Measurements from ENCODE around the gene DNAJA4. TPM values are rescaled to one million over a fixed set of nuclear protein-coding genes. Genes with fewer than 3 reads are reported as not detected.

The DNAJA4 gene
- total RNA-seq, 6 experiments from 2014 or later, result 0.14 to 0.38 (median 0.17) TPM; not detected in 1

DNA sequence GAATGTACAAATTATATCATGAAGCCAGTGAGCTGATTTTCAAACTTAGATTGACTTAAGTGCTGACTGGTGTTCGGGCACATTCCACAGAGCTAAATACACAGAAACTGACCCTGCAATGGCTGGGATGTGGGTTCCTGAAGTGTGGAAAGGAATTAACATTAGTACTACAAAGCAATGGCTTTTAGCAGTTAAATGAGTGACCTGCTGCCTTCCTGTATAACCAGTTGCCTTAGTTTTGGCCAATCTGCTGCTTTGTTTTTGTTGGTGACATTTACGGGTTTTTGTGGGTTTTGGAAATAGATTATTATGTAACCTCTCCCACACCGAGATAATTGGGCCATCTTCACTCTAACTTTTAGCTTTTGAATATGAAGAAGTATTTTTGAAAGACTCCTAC lies 37.5 kb downstream of the DNAJA4 start:
- Mint-ChIP-seq H3K4me1 (ENCODE audit: low read depth) (peaks cover 66% of the 10 kb centered on the region), H3K27ac (no peak overlapping the region), H3K27me3 (ENCODE audit: insufficient read depth) (peaks cover 5% of the 10 kb centered on the region), H3K9me3 (no peaks in the 10 kb centered on the region), H3K36me3 (ENCODE audit: low read depth) (0 out of 2 replicates have a peak, but pooled peaks cover 4% of the 10 kb centered on the region), H3K4me3 (no peak overlapping the region)
- DNase-seq, result no peak
- TF ChIP-seq, protein P1, sequence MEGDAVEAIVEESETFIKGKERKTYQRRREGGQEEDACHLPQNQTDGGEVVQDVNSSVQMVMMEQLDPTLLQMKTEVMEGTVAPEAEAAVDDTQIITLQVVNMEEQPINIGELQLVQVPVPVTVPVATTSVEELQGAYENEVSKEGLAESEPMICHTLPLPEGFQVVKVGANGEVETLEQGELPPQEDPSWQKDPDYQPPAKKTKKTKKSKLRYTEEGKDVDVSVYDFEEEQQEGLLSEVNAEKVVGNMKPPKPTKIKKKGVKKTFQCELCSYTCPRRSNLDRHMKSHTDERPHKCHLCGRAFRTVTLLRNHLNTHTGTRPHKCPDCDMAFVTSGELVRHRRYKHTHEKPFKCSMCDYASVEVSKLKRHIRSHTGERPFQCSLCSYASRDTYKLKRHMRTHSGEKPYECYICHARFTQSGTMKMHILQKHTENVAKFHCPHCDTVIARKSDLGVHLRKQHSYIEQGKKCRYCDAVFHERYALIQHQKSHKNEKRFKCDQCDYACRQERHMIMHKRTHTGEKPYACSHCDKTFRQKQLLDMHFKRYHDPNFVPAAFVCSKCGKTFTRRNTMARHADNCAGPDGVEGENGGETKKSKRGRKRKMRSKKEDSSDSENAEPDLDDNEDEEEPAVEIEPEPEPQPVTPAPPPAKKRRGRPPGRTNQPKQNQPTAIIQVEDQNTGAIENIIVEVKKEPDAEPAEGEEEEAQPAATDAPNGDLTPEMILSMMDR (IDR thresholded peaks at IDR 0.05), result no peak

DNA sequence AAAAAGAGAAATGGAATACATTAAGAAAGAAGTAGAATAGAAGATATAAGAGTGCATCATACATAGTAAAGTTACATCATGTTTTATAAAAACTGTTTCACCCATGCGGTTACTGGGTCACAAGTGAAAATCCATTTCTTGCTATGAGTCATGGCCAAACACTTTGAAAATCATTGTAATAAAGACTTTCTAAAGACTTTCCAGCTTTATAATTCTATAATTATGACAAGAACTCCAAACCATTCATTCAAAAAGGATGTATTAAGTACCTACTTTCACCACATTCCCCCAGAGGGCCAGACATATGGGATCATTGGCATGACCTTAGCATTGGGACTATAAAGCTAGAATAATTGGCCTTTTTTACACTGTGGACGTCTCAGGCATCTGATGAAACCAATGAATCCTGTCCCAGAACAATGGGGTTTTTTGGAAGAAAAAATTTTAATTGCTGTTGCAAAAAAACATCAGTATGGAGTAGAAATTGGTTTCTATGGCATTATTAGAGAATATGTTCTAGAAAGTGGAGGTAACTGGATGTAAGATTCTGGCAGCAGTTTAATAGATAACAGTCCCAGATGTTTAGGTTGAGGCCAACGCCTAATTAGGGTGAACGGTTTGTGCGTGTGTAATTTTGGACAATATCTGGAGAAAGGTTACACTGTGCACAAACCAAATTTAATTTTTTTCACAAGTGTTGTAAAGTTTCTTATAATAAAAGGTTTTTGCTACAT lies 38.4 kb downstream of the DNAJA4 start:
- peak; percentile 86 for DNase-seq
- Mint-ChIP-seq H3K4me3 (no peak overlapping the region), H3K36me3 (ENCODE audit: low read depth) (0 out of 2 replicates have a peak, but pooled peaks cover 4% of the 10 kb centered on the region), H3K27me3 (ENCODE audit: insufficient read depth) (peaks cover 5% of the 10 kb centered on the region), H3K4me1 (ENCODE audit: low read depth) (peaks cover 65% of the 10 kb centered on the region), H3K27ac (peak overlapping the region; percentile 62), H3K9me3 (no peaks in the 10 kb centered on the region)
- TF ChIP-seq, protein P1 (IDR thresholded peaks at IDR 0.05), result no peak

DNA sequence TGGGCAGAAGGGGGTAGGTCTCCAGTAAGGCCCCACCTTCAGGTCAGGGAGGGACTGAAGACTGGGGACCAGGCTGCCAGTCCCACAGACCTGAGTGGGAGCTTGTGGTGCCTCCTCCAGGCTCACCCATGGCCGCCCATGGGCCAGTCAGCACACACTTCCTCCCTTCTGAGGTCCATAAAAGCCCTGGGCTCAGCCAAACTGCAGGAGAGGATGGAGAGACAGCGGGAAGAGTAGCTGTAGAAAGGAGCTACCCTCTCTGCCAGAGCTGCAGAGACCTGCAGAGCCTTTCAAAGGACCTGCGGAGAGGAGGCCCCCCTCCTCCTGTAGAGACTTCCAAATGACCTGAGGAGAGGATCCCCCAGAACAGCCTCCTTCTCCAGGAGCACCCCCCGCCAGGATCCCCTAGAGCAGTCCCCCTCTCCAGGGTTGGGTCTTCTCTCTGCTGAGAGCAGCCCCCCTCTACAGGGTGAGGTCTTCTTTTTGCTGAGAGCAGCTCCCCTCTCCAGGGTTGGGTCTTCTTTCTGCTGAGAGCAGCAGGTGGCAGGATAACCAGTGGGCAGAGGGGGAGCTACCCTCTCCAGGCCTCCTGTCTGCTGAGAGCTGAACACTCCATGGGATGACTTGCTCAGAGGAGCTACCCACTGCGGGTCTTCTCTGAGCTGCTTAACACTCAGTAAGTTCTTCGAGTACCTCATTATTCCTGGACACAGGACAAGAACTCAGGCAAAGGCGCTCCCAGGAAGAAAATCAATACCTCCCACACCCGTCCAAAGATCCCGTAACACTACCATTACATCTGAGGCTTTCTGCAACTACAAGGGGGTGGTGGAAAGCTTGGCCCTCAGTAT lies 40.1 kb downstream of the DNAJA4 start:
- no peak for DNase-seq
- Mint-ChIP-seq H3K27ac (no peak overlapping the region), H3K4me3 (no peak overlapping the region), H3K4me1 (ENCODE audit: low read depth) (peaks cover 52% of the 10 kb centered on the region), H3K27me3 (ENCODE audit: insufficient read depth) (peaks cover 5% of the 10 kb centered on the region), H3K9me3 (no peaks in the 10 kb centered on the region), H3K36me3 (ENCODE audit: low read depth) (no peaks in the 10 kb centered on the region)
- TF ChIP-seq, protein P1 (IDR thresholded peaks at IDR 0.05), result no peak

DNA sequence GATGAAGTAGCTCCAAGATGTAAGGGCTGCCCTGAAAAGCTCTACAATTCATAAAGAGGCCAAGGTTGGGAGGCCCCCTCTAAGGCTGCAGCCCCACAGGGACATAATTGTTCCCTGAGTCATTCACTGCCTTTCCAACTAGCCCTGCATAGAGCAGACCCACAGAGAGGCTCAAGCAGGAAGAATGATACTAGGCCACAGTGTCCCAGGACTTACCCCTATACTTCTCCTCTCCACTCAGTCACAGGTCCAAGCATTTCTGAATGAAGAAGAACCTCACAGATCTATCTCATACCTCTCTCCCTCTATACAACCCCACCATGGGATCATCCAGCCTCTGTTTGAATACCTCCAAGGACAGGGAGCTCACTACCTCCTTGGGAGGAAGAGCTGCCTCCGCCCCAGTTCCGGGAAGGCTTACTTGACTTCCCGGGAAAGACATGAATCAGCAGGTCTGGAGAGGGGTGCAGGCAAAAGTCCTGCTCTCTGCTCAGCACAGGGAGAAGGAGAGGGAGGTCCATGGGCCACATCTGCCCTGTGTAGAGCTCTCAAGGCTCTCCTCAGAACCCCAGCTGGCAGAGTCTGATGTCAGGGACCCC lies 41.9 kb downstream of the DNAJA4 start:
- Mint-ChIP-seq H3K27me3 (ENCODE audit: insufficient read depth) (peaks cover 14% of the 10 kb centered on the region), H3K36me3 (ENCODE audit: low read depth) (no peaks in the 10 kb centered on the region), H3K9me3 (no peaks in the 10 kb centered on the region), H3K4me1 (ENCODE audit: low read depth) (peaks cover 44% of the 10 kb centered on the region), H3K4me3 (peak overlapping the region; percentile 29), H3K27ac (peak overlapping the region; percentile 52)
- TF ChIP-seq, protein P1 (IDR thresholded peaks at IDR 0.05), result no peak
- DNase-seq, result peak; percentile 46

DNA sequence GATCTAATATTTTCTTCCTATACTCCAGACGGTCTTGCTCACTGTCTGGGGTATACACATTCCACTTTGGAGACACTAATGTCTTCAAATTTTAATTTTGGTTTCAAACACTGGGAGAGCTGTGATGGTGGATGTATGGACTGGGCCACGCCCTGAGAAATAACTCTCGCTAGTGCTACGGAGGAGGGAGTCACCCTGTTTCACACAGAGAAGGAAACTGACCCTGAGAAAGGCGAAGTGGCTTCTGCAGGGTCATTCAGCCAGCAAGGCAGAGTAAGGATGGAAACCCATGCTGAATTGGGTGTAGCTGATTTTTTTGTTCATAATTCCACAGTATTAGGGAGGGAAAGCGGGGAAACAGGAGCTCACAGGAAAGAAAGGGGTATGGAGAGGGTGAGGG lies 43.6 kb downstream of the DNAJA4 start:
- H3K4me3 Mint-ChIP-seq, result no peak overlapping the region

More for the DNA sequence above, 43.6 kb downstream of the DNAJA4 start:
- H3K27ac Mint-ChIP-seq, result no peak overlapping the region
- peaks cover 27% of the 10 kb centered on the region for H3K4me1 Mint-ChIP-seq (ENCODE audit: low read depth)
- no peaks in the 10 kb centered on the region for H3K36me3 Mint-ChIP-seq (ENCODE audit: low read depth)
- no peaks in the 10 kb centered on the region for H3K9me3 Mint-ChIP-seq
- DNase-seq, result no peak
- peaks cover 30% of the 10 kb centered on the region for H3K27me3 Mint-ChIP-seq (ENCODE audit: insufficient read depth)
- TF ChIP-seq, protein P1 (IDR thresholded peaks at IDR 0.05), result no peak
